LNCaP clone FGC (cell line): ENCODE data around the gene DBF4B.
"Not testable (repeated sequence)": the region's sequence is repeated elsewhere in the genome, so short reads cannot be mapped to it uniquely, and the experiment has no call there.

Experiments used
- DNase-seq: peaks from one replicate; pipeline ENCODE4 v3.0.0-alpha.2; 2011; ENCODE audit warnings: low read depth
- H3K4me3 ChIP-seq: 2 replicates; pipeline ENCODE4 v1.5.1; 2011; ENCODE audit warnings: mild to moderate bottlenecking, low read depth, low read length, control low read depth
- CTCF ChIP-seq: IDR thresholded peaks from 2 replicates; pipeline ENCODE4 v1.5.1; 2012; ENCODE audit warnings: mild to moderate bottlenecking; ENCODE audit not compliant: control insufficient read depth, insufficient read depth; ENCODE audit errors: extremely low read depth

DBF4B gene

GRCh38 chr17:44673893-44674292 is 34.6 kb upstream of the DBF4B start:
- no peak for DNase-seq
- TF ChIP-seq CTCF, result no peak
- no peak overlapping the region for H3K4me3 ChIP-seq

GRCh38 chr17:44677136-44677535 is 31.3 kb upstream of the DBF4B start:
- no peak for TF ChIP-seq CTCF
- H3K4me3 ChIP-seq, result no peak overlapping the region
- DNase-seq, result no peak

GRCh38 chr17:44683303-44683702 is 25.2 kb upstream of the DBF4B start:
- not testable (repeated sequence) for H3K4me3 ChIP-seq, DNase-seq

- no peak for TF ChIP-seq CTCF
- no peak for DNase-seq
- H3K4me3 ChIP-seq, result no peak overlapping the region
Measured at GRCh38 chr17:44687756-44688155, 20.7 kb upstream of the DBF4B start.

DNA sequence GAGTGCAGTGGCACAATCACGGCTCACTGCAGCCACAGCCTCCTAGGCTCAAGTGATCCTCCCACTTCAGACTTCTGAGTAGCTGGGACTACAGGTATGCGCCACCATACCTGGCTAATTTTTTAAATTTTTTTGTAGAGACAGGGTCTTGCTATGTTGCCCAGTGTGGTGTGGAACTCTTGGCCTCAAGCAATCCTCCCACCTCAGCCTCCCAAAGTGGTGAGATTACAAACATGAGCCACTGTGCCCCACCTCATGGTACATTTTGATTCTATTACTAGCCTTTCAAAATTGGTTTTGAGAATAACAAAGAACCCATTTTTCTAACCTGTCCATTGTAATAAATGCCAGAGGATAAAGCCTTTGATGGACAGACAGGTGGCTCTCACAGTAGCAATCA is 20.3 kb upstream of the DBF4B start:
- peak overlapping the region; percentile 98 for H3K4me3 ChIP-seq
- DNase-seq, result no peak
- TF ChIP-seq CTCF, result no peak

DNA sequence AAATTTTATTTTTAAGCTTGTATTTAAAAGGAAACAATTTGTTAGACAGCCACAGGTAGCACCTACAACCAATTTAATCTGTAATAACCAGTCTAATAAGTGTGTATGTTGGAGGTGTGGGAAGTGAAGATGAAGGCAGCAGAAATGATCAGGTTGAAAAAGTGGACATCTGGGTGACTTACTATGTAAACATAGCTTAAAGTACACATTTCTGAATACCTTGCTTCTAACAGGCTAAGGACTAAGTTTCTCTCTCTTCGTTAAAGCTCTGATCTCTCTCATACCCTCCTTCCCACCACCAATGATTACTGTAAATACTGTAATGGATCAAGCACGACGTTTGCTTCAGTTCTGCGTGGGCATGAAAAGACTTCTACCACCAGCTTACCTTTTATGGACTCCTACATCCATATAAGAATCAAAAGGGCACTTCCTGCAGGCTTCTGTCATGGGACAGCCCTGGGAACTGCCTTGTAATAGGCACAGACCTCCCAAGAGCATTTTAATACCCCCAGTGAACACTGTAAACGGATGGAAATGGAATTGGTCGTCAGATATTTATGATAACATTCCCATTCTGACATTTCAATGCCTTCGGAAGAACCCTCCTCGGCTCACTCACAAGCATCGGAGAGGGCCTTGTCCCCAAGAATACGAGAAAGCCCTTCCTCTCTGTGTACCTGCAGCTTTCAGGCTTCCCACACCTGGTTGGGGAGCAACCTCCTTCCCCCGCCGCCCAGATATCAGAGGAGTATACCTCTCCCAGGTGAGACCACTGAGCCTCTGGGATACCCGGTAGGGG is 19.6 kb upstream of the DBF4B start:
- DNase-seq, result no peak
- H3K4me3 ChIP-seq, result peak overlapping the region; percentile 98
- TF ChIP-seq CTCF, result no peak

DNA sequence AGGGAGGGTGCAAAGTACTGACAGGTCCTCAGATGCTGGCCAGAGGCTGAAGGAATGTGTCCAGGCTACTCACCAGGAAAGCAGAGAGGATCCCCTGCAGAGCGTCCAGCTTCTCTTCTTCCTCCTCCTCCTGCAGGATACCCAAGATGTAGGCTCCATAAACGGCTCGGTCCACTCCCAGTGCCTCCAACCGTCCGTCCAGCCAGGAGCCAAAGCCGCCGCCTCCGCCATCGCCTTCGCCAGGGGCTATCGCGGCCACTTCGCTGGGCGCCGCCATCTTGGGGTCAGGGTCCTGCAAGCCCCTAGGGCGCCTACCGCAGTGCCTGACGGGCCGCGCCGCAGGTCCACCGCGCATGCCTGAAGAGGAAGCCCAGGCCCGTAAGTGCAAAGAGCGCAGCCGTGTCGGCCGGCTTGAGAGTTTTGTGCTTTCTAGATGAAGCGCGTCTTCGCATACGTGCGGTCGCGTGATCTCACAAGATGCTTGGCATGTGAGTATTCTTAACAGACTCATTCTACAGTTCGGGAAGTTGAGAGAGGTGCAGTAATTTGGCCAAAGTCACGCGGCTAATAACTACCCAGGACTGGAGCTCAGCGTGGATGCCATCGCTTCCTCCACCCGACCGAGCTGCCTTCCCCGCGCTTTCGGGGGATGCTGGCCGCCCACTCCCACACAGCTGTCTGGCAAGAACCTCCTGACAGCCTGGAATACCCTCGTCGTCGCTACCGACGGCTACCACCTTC is 18.8 kb upstream of the DBF4B start, which contains the start of gene CCDC43:
CCDC43 (minus strand) TSS at position 300 of the 741 bp plus-strand sequence; CDS start at position 277, 23 bp downstream.
- H3K4me3 ChIP-seq, result peak within 1 kb of the TSS; percentile 98
- DNase-seq, result peak; percentile 84
- no peak for TF ChIP-seq CTCF
